ENCODE data around the gene HSD17B2.
"Not testable (repeated sequence)": the region's sequence is repeated elsewhere in the genome, so short reads cannot be mapped to it uniquely, and the experiment has no call there.

HSD17B2 gene

GRCh38 chr16:82129881-82130280 lies 94.8 kb downstream of the HSD17B2 start:
- TF ChIP-seq ZNF274 (IDR thresholded peaks at IDR 0.05; ENCODE audit: low read depth, low read length) = no peak
- no peak overlapping the region for H3K4me3 ChIP-seq (ENCODE audit: low read length)

GRCh38 chr16:82133798-82134197 lies 98.7 kb downstream of the HSD17B2 start:
- no peak for TF ChIP-seq ZNF274 (IDR thresholded peaks at IDR 0.05; ENCODE audit: low read depth, low read length)
- no peak overlapping the region for H3K4me3 ChIP-seq (ENCODE audit: low read length)

- TF ChIP-seq ZNF274 (IDR thresholded peaks at IDR 0.05; ENCODE audit: low read depth, low read length) = no peak
- no peak overlapping the region for H3K4me3 ChIP-seq (ENCODE audit: low read length)
These were observed 99.8 kb downstream of the HSD17B2 start for GRCh38 chr16:82134846-82135245.

GRCh38 chr16:82135844-82136243 lies 100.8 kb downstream of the HSD17B2 start:
- no peak for TF ChIP-seq ZNF274 (IDR thresholded peaks at IDR 0.05; ENCODE audit: low read depth, low read length)

GRCh38 chr16:82136956-82137821 lies 102.1 kb downstream of the HSD17B2 start:
- no peak for TF ChIP-seq ZNF274 (IDR thresholded peaks at IDR 0.05; ENCODE audit: low read depth, low read length)
- H3K4me3 ChIP-seq (ENCODE audit: low read length) = no peak overlapping the region

More at GRCh38 chr16:82135844-82136243, 100.8 kb downstream of the HSD17B2 start:
- no peak overlapping the region for H3K4me3 ChIP-seq (ENCODE audit: low read length)

DNA sequence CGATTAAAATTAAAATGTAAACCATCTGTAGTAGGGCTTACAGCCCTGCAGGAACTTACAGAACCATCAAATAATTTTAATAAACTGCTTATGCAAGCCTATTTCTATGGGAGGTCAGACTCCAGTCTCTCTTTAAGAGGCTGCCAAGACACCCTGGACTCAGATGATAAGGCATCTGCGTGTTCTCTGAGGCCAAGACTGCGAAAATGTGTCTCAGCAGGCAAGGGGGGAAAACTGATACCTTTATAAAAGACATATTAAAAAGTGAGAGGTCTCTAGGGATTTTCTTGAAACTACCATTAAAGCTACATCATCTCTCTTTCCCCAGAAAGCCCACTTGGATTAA lies 102.7 kb downstream of the HSD17B2 start:
- TF ChIP-seq ZNF274 (IDR thresholded peaks at IDR 0.05; ENCODE audit: low read depth, low read length) = no peak
- no peak overlapping the region for H3K4me3 ChIP-seq (ENCODE audit: low read length)

GRCh38 chr16:82138478-82139285 lies 103.6 kb downstream of the HSD17B2 start:
- no peak for TF ChIP-seq ZNF274 (IDR thresholded peaks at IDR 0.05; ENCODE audit: low read depth, low read length)
- H3K4me3 ChIP-seq (ENCODE audit: low read length) = no peak overlapping the region

DNA sequence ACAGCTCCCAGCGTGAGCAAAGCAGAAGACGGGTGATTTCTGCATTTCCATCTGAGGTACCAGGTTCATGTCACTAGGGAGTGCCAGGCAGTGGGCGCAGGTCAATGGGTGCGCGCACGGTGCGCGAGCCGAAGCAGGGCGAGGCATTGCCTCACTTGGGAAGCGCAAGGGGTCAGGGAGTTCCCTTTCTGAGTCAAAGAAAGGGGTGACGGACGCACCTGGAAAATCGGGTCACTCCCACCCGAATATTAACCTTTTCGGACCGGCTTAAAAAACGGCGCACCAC lies 104.2 kb downstream of the HSD17B2 start:
- not testable (repeated sequence) for H3K4me3 ChIP-seq (ENCODE audit: low read length)

- TF ChIP-seq ZNF274 (IDR thresholded peaks at IDR 0.05; ENCODE audit: low read depth, low read length) = no peak
- no peak overlapping the region for H3K4me3 ChIP-seq (ENCODE audit: low read length)
These were observed 111.5 kb downstream of the HSD17B2 start for GRCh38 chr16:82146556-82146955.

DNA sequence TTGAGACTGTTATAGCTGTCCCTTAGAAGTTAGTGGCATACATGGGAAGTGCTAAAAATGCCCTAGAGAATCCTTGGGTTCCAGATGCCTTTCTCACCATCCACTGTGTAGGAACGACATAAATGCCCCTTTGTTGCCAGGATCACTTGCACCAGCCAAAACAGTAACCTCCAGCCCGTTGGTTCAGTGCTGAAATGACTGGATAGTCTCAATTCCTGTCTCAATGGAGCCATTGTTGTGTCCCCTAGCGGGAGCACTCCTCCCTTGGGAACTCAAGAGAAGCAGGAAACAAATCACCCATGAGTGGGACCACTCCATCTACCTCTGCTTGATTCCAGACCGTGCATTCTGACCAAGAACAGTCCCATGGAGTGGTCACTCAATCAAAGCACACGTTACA lies 111.9 kb downstream of the HSD17B2 start:
- TF ChIP-seq ZNF274 (IDR thresholded peaks at IDR 0.05; ENCODE audit: low read depth, low read length) = no peak
- no peak overlapping the region for H3K4me3 ChIP-seq (ENCODE audit: low read length)

DNA sequence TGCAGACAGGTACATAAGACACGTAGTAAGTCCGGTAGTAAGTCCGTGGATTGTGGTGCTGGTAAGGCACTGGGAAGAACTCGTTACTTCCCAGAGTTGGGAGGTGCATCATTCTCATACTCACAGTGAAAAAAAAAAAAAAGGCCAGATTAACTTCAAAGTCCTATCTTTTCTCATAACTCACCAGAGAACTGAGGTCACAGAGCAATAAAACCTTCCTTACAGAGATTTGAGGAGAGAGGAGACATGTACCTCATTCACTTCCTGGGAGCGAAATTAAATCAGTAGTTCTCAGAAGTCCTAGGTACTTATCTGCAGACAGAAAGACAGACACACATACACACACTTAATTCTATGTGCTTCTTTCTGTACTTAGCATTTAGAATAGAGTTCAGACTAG lies 112.5 kb downstream of the HSD17B2 start:
- H3K4me3 ChIP-seq (ENCODE audit: low read length) = no peak overlapping the region
- no peak for TF ChIP-seq ZNF274 (IDR thresholded peaks at IDR 0.05; ENCODE audit: low read depth, low read length)

Data from GM08714 (cell line).